ENCODE results near the gene PTBP1.
A peak's percentile ranks its signal among the peaks of the same experiment; 100 is the strongest.

The PTBP1 gene

GRCh38 chr19:858868-859843 is 61.9 kb downstream of the PTBP1 start, which contains the start of gene CFD:
Gene CFD (plus strand): TSS chr19:859664. CDS start chr19:859690, 26 bp downstream.
- H3K4me3 ChIP-seq (ENCODE audit: low read depth, low read length): peak within 1 kb of the TSS; percentile 71
- no peak within 1 kb of the TSS for H3K27ac ChIP-seq (ENCODE audit: low read depth, low read length)
- no peaks in the 10 kb centered on the region for H3K4me1 ChIP-seq (ENCODE audit: control insufficient read depth, insufficient read depth, low read length, unreplicated experiment)
- no peak within 1 kb of the TSS for H2AFZ ChIP-seq (ENCODE audit: low read length, unreplicated experiment)
- H3K79me2 ChIP-seq (ENCODE audit: control insufficient read depth, insufficient read depth, low read length, unreplicated experiment): no peaks in the 10 kb centered on the region
- H3K36me3 ChIP-seq (ENCODE audit: insufficient read depth, low read length): no peaks in the 10 kb centered on the region
- H3K27me3 ChIP-seq (ENCODE audit: insufficient read depth, low read length): no peaks in the 10 kb centered on the region

- Histone ChIP-seq H3K36me3 (ENCODE audit: insufficient read depth, low read length) (no peaks in the 10 kb centered on the region), H3K27me3 (ENCODE audit: insufficient read depth, low read length) (no peaks in the 10 kb centered on the region), H3K79me2 (ENCODE audit: control insufficient read depth, insufficient read depth, low read length, unreplicated experiment) (no peaks in the 10 kb centered on the region), H2AFZ (ENCODE audit: low read length, unreplicated experiment) (no peak overlapping the region), H3K27ac (ENCODE audit: low read depth, low read length) (no peak overlapping the region), H3K4me1 (ENCODE audit: control insufficient read depth, insufficient read depth, low read length, unreplicated experiment) (no peaks in the 10 kb centered on the region), H3K4me3 (ENCODE audit: low read depth, low read length) (no peak overlapping the region)
Measured at GRCh38 chr19:861141-861755, 64.0 kb downstream of the PTBP1 start.

Data from ACC112 (cell line).